Activated CD8-positive, alpha-beta memory T cell treated with anti-CD3 and anti-CD28 coated beads, Interleukin-2, amount 50 U/mL, for 24 hours (primary cell): ENCODE results near the gene PCBP2.

Experiments
- DNase-seq: peaks from one replicate; pipeline ENCODE4 v3.0.0-alpha.2; 2020; ENCODE audit errors: extremely low read depth

The PCBP2 gene

DNA sequence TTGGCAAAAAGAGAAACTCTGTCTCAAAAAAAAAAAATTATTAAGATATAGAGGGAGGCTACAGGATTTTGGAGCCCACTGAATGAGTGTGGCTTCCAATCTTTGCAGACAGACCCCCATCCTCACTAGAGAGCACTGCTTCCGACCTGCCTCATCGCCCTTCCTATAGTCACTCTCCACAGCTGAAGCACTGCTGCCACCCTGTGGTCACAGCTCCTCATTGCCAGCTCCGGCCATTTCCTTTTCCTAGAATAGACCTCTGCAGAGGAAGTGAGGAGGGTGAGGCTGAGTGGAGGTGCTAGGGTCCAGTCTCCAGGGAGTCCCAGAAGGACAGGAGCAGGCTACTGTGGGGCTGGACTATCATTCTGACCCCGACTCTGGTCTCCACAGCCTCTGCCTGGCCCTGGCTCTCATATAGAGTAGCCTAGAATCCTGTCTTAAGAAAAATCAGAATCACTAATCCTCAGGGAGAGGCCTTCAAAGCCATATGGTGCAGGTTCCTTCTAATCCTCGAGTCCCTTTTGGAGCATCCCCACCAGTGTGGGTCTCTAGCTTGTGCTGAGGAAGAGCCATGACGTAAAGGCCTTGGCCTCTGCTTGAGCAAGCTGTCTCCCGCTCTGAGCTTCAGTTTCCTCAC lies 56.8 kb downstream of the PCBP2 start:
- DNase-seq = peak; percentile 68

DNA sequence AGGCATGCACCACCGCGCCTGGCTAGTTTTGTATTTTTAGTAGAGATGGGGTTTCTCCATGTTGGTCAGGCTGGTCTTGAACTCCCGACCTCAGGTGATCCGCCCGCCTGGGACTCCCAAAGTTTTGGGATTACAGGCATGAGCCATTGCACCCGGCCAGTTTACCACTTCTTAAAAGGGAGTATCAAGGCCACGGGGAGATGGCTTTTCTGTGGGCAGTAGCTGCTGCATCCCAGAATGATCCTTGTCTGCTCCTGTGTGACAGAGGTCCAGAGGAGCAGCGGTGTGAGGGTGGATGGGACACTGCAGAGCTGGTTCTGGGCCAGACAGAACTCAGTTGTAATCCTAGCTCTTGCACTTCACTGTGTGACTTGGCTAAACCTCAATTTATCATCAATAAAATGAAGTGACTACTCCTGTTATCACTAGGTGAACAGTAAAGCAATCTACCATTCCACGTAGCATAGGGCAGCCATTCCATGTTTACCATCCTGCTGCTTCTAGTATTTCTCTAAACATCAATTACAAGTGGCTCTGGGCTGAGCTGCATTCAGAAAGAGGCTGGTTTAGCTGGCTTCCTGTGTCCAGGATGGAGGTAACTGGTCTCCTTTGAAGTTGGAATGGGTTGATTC lies 58.4 kb downstream of the PCBP2 start:
- DNase-seq = no peak

DNA sequence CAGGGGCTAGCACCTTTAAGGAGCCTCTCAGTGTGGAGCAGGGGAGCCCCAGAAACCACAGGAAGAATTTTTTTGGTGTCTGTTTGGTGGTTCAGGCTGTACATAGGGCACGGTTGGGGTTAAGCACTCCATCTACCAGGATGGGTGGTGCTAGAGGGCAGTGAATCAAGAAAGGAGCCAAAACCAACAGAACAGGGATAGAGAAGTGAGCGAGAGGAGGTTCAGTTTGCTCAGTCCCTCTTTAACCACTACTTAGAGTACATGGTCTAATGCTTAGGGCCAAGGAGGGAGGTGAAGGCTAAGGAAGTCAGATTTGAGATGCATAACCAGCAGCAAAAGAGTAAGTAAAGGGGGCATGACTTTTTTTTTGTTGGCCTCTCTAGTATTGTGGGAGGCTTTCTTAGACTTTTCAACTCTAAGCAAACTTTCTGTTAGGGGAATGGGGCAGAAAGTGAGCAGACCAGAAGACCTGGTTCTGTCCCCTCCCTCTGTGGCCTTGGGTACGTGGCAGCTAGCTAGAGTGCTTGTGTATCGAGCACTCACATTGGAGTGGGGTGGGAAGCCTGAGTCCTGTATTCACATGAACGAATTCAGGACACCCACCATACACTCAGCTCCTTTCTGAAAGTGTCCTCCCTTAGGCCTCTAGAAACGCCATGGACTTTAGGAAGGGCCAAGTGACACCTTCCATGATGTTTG lies 62.0 kb downstream of the PCBP2 start:
- DNase-seq = no peak

DNA sequence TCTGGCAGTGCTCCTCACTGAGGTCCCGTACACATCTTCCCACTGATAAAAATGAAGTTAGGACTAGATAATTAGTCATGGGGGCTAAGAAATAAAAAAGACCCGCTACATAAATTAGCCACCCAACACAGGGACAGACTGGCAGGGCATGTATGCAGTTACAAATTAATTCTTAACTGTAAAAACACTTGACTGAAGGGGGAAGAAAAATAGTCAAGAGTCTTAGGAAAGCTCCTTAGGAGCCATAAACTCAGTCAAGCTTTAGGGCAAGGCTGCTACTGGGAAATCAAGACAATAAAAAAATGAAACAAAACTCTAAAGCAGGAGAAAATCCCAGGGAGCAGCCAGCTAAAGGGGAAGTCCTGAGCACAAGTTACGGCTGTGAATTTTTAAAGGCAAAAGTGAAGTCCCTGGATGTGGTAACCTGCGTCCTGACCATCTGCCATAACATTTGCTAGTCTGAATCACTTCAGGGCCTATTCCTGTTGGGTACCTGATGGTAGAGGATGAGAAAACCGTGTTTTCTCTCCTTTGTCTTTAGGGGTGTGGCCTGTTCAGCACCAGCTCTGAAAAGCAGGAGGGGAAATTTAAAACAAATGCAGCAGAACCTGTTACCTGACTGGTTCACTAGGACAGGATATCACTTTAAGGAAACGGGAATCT lies 62.9 kb downstream of the PCBP2 start:
- no peak for DNase-seq

DNA sequence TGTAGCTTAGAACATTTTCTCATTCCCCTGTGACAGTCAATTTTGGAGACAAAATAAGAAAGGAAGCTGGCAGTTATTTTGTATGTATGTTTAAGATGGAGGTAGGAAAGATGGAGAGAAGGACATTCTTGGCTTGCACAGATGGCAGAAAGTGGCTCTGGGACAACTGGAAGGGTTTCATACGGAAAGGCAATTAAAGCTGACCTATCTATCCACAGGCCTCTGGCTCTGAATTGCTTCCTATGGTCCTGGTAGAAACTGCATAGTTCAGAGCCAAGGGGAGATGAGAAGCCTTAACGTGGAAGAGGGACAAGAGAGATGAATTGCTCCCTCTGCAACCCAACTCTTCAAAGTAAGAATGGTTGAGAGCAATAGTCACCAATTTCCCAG lies 63.4 kb downstream of the PCBP2 start:
- DNase-seq = no peak

DNA sequence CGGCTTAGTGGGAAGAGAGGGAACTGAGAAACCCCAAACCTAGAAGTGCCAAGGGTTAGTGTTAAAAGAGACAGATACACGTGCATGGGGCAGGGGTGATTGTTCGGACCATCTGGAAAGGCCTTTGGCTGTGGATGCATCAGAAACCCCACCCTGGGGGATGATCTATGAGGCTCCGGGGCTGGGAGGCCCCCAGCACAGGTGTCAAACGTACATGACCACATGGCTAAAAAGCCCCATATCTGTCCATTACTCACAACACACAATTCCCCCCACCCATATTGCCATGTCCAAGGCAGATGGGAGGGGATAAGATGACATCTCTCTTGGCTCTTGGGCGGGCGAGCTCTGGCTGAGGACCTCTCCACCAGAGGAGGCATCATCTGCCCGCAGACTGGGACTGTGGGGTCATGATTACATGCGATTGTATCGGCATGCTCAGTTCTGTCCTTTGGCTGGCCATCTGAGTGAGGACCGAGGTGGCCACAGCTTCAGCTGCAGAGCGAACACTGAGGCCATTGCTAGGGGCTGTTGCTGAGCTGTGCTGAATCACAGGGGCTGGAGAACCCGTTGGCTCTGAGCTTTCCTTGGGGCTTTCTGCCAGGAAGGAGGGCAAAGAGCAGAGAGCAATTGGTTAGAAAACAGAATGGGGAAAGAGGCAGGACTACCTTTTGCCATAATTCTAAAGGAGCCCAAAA lies 65.0 kb downstream of the PCBP2 start:
- no peak for DNase-seq

DNA sequence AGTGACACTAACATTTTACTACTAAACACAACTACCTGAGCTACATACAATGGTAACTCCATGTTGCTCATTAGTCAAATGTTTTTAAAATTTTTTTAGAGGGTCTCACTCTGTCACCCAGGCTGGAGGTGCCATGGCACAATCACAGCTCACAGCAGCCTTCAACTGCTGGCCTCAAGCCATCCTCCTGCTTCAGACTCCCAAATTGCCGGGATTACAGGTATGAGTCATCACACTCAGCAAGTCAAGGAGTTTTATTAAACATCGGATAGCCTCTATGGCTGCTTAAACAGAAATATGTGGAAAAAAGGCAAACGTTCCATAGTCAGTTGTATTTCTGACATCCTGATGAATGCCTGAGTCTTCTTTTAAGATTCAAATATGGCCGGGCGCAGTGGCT lies 66.5 kb downstream of the PCBP2 start:
- no peak for DNase-seq

DNA sequence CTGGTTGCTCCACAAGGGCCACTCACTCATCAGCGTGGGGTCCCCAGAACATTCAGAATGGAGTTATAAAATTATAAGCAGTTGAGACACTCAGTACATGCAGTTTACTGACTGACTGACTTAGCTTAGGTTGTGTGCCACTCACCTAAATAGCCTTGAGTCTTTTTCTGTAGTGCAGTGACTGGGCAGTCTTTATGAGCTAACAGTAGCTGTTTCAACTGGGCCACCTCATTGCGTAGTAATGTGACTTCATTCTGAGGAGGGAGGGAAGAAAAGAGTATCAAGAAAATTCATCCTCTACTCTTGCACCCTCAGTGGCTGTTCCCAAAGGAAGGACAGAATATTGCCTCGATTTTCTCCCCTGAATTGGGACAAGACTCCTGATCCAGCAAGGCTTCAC lies 71.2 kb downstream of the PCBP2 start:
- no peak for DNase-seq

DNA sequence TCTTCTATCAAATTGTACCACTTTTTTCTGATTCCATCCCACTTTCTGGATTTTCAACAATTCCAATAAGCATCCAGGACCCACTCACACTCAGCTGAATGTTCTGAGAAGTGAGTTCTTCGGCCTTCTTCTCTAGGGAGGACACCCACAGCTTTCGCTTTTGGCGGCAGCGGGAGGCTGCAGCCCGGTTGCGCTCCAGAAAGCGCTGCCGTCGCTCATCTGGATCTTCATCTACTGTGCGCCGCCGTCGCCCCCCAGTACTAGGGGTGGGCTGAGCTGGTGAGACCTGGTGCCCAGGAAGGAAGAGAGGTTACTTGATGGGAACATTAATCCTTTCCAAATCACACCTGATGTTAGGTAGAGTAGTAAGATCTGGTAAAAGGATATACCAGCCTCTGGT lies 72.6 kb downstream of the PCBP2 start:
- DNase-seq = no peak

DNA sequence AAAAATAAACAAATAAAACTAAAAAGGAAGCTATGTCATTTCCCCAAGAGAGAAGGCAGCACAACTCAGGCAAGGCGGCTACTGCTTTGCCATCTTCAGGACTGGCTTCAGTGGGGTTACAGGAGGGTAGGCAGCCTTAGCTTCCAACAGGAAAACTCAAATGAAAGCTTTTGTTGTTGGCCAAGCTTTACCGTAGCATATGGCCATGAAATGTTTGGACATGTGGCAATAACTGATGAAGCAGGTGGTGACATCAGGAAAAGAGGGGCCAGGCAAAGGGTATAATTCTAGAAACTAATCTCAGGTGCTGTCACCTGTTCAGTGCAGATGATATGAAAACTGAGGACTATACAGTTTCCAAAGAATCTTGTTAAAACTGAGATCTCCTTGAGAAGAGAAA lies 78.2 kb downstream of the PCBP2 start:
- no peak for DNase-seq
